Measurements from ENCODE around the gene CHPF2. TPM values are rescaled to one million over a fixed set of nuclear protein-coding genes. Genes with fewer than 3 reads are reported as not detected.

CHPF2 gene, protein sequence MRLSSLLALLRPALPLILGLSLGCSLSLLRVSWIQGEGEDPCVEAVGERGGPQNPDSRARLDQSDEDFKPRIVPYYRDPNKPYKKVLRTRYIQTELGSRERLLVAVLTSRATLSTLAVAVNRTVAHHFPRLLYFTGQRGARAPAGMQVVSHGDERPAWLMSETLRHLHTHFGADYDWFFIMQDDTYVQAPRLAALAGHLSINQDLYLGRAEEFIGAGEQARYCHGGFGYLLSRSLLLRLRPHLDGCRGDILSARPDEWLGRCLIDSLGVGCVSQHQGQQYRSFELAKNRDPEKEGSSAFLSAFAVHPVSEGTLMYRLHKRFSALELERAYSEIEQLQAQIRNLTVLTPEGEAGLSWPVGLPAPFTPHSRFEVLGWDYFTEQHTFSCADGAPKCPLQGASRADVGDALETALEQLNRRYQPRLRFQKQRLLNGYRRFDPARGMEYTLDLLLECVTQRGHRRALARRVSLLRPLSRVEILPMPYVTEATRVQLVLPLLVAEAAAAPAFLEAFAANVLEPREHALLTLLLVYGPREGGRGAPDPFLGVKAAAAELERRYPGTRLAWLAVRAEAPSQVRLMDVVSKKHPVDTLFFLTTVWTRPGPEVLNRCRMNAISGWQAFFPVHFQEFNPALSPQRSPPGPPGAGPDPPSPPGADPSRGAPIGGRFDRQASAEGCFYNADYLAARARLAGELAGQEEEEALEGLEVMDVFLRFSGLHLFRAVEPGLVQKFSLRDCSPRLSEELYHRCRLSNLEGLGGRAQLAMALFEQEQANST
- polyA plus RNA-seq (ENCODE audit: low read depth in 6 of 6), result 10 to 100 TPM; 20.4 to 43.9 (median 25.2) TPM

DNA sequence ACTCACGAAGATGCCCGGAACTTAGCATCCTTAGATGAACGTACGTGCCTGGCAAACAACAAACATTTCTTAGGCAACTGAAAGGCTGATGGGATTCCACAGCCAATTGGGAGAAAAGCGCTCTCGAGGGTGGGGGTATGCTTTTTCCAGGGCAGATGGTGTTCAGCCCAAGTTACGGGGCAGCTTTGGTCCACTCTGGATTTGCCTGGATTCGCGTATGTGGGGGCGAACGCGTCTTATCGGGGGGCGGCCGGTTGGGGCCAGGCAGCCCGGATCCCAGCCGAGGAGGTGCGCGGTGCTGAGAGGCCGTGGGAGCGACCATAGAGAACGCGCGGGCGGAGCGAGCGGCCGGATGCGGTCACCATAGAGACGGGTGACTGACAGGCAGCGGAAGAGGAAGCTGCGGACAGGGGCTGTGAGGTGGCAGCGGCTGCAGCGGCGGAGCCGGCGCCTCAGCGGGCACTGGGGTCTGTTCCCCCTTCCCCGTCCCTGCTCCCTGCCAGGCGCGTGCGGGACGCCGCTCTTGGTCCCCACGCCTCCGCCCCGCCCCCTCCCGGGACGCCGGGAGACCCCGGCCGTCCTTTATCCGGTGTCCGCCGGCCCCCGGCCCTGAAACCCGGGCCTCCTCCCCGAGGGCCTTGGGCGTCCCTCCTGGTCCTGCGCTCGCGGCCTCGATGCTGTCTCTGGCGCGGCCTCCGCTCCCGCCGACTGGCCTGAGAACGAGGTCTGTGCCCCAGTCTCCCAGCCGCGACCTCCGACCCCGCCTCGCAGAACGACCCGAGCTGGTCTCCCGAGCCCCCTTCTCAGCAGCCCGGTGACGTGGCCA, at the start of gene CHPF2:
TSS of gene CHPF2 (plus strand) at position 393 of the 826 bp plus-strand sequence. CDS start 1,529 bp downstream, outside the sequence.
- Mint-ChIP-seq H3K4me3 (peak within 1 kb of the TSS; percentile 96 to 99 (median 98)), H3K9me3 (no peaks in the 10 kb centered on the region), H3K27me3 (no peaks in the 10 kb centered on the region), H3K36me3 (peaks cover under 1 to 8% of the 10 kb centered on the region in 2 donors), H3K27ac (peak within 1 kb of the TSS; percentile 95 to 99 (median 98)), H3K4me1 (peaks cover 20 to 50% (median 38%) of the 10 kb centered on the region in 3 donors)
- DNase-seq (peak; percentile 91), ATAC-seq (ENCODE audit: low read depth in 2 of 2) (peak; percentile 97 to 98)

DNA sequence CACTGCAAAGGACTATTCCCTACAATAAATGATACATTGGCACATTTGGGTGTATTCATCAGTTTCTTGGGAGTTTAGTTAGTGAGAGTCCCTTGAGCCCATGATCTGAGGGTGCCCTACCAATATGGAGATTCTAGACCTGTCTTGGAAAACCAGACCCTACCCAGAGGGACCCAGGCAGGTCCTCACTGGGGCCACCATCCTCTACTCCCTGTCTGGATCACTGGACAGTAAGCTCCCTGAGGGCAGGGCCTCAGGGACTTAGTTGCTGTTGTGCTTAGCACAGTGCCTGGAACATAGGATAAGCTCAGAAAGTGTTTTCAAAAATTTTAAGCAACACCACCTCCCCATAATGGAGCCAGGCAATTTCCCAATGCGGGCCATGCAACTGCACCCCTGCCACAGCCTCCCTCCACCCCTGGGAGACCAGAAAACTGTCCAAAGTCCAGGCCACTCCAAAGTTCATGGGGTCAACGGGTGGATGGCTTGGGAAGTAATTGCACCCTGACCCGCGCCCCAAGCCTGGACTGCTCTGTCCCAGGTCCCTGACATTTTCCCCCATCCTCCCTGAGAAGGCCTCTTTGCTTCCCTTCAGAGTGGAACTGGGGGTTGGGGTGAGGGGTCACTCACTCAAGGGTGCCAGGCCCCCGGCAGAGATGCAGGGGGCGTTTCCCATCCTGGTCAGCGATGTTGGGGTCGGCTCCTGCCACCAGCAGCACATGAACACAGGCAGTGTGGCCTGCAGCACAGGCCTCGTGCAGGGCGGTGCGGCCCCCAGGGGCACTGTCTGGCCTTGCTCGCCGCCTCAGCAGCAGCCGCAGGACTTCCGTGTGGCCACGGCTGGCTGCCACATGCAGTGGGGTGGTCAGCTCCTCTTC, 46.3 kb upstream of the CHPF2 start:
- Mint-ChIP-seq H3K9me3 (peaks cover 0 to 1% (median 0%) of the 10 kb centered on the region in 7 donors), H3K4me1 (peaks cover 0 to 7% (median 6%) of the 10 kb centered on the region in 3 donors), H3K4me3 (peak overlapping the region in 1 of 8 donors; percentile 33), H3K27ac (no peak overlapping the region), H3K36me3 (no peaks in the 10 kb centered on the region), H3K27me3 (peaks cover 32 to 54% (median 51%) of the 10 kb centered on the region in 3 donors)
- ATAC-seq (ENCODE audit: low read depth in 2 of 2), result no peak
- no peak for DNase-seq

DNA sequence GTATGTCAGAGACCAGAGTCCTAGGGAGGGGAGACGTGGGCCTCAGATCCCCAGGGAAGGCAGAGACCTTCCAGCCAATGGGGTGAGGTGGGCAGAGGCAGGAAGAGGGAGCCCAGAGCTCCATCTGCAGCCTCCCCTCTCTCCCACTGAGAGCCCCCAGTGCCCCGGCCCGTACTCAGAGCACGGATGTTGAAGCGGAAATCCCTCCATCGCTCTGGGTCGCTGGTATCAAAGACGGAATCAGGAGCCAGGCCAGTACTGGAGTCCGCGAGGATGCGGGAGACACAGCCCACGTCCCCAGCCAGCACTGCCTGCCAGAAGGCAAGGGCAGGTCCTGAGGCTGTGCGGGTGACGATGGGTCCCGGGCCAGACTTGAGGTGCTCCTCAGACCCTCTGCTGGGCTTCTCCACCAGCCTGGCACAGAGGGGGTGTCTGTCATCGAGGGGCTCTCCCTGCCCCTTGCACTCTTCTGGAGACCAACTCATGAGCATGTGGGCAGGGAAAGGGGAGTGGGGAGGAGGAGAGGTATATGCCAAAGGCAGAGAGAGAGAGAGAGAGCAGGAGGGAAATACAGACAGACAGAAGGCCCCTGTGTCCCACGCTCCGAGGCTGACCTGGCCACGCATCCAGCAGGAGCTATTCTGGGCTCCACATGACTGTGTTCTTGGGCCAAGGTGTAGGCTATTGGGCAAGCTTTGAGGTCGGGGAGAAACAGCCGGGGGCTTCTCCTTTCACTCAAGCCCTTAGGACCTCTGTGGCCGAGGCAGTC, 45.5 kb upstream of the CHPF2 start, which contains the start of gene ASB10:
TSS of gene ASB10 (minus strand) at position 611 of the 769 bp plus-strand sequence. CDS start at position 491, 120 bp downstream.
- Mint-ChIP-seq H3K4me1 (peaks cover 0 to 7% (median 6%) of the 10 kb centered on the region in 3 donors), H3K9me3 (peaks cover 0 to 1% (median 0%) of the 10 kb centered on the region in 7 donors), H3K4me3 (peak within 1 kb of the TSS in 2 of 8 donors; percentile 33 to 41), H3K36me3 (no peaks in the 10 kb centered on the region), H3K27me3 (peaks cover 32 to 56% (median 55%) of the 10 kb centered on the region in 3 donors), H3K27ac (peak within 1 kb of the TSS in 1 of 6 donors; percentile 56)
- no peak for ATAC-seq (ENCODE audit: low read depth in 2 of 2)
- DNase-seq, result no peak

DNA sequence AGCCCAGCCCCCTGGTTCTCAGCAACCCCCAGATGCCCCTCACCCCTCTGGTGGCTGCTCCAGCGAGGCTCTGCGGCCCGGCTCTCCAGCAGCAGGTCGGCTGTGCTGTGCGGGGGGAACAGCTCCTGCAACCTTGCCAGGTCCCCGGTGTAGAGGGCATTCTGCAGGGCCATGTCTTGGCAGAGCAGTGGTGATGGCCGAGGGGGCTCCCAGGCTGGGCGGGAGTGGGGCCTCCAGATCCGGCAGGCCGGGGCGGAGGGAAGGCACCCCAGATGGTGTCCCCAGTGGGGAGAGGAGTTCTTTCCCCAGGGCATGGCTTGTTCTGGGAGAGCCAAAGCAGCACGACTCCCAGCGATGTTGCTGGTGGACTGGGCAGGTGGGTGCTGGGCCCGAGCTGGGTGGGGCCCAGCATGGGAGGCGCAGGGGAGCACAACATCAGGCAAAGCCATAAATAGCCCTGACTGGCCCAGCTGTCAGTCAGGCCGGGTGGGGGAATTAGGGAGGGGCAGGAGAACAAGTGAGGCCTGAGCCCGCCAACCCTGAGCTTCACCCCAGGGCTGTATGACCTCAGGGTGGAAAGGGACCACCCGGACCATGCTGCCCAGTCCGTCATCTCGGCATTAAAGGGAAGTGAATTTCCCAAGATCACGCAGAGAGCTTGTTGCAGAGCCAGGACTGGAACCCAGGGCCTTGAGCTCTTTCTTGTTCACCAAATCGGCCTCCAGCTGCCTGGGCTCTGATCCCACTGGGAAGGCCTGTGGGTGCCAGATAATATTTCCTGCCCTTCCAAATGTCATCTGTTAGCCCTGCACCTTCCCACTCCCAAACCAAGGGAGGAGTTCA, 44.7 kb upstream of the CHPF2 start:
- Mint-ChIP-seq H3K9me3 (peaks cover 0 to 1% (median 0%) of the 10 kb centered on the region in 7 donors), H3K27me3 (peaks cover 30 to 51% (median 49%) of the 10 kb centered on the region in 3 donors), H3K36me3 (no peaks in the 10 kb centered on the region), H3K27ac (no peak overlapping the region), H3K4me1 (peaks cover 0 to 7% (median 6%) of the 10 kb centered on the region in 3 donors), H3K4me3 (peak overlapping the region in 1 of 8 donors; percentile 41)
- ATAC-seq (ENCODE audit: low read depth in 2 of 2), result no peak
- DNase-seq, result no peak

DNA sequence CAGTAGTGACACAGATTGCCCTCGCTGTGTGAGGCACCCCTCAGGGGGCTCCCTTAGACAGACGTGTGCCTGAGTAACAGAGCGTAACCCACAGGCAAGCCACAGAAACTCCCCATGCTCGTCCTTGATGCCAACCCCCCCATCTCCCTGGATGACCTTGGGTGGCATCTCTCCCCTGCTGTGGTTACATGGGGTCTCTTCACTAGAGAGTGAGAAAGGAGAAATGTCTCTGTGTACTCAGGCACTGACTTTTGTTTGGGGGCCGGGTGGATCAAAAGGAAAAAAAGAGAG, 44.1 kb upstream of the CHPF2 start:
- H3K36me3 Mint-ChIP-seq, result no peaks in the 10 kb centered on the region

DNA sequence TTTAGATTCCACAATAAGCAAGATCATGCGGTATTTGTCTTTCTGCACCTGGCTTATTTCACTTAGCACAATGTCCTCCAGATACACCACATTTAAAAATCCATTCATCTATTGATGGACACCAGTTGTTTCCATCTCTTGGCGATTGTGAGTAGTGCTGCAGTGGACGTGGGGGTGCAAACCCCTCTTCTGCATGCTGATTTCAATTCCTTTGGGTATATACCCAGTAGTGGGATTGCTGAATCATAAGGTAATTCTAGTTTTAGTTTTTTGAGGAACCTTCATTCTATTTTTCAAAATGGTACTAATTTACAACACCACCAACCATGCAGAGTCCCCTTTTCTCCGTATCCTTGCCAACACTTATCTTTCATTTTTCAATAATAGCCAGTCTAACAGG, 43.2 kb upstream of the CHPF2 start:
- no peak for DNase-seq
- Mint-ChIP-seq H3K36me3 (no peaks in the 10 kb centered on the region), H3K9me3 (peaks cover 0 to 1% (median 0%) of the 10 kb centered on the region in 7 donors), H3K27me3 (peaks cover 26 to 61% (median 57%) of the 10 kb centered on the region in 3 donors), H3K4me3 (no peak overlapping the region), H3K4me1 (peaks cover 0 to 7% (median 6%) of the 10 kb centered on the region in 3 donors), H3K27ac (peak overlapping the region in 1 of 6 donors; percentile 66)
- no peak for ATAC-seq (ENCODE audit: low read depth in 2 of 2)

More for the DNA sequence above, 44.1 kb upstream of the CHPF2 start:
- Mint-ChIP-seq H3K4me3 (peak overlapping the region in 1 of 8 donors; percentile 41), H3K4me1 (peaks cover 0 to 7% (median 6%) of the 10 kb centered on the region in 3 donors), H3K27ac (peak overlapping the region in 1 of 6 donors; percentile 44), H3K9me3 (peaks cover 0 to 1% (median 0%) of the 10 kb centered on the region in 7 donors), H3K27me3 (peaks cover 26 to 57% (median 53%) of the 10 kb centered on the region in 3 donors)
- DNase-seq (no peak), ATAC-seq (ENCODE audit: low read depth in 2 of 2) (peak; percentile 33 to 38)

DNA sequence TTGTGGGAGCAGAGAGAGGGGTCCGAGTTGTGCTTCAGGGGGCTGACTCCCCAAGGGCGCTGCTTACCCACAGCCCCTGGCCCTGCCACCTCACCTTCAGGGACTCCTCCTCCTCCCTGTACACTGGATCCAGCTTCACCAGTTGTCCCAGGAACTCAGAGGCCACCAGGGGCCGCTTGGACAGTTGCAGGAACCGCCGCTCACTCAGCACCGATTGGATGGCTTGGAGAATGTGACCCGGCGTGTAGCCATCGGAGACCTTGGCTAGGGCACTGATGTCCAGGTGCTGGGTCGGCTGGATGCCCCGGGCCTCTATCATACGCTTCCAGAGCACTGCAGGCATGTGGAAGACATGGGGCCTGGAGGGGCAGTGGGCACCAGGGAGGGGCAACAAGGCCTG, 40.7 kb upstream of the CHPF2 start:
- DNase-seq (no peak), ATAC-seq (ENCODE audit: low read depth in 2 of 2) (no peak)
- no peaks in the 10 kb centered on the region for H3K36me3 Mint-ChIP-seq
- H3K9me3 Mint-ChIP-seq, result no peaks in the 10 kb centered on the region
- no peak overlapping the region for H3K27ac Mint-ChIP-seq
- no peak overlapping the region for H3K4me3 Mint-ChIP-seq
- peaks cover 31 to 64% (median 54%) of the 10 kb centered on the region in 3 donors for H3K27me3 Mint-ChIP-seq
- H3K4me1 Mint-ChIP-seq, result peaks cover 0 to 7% (median 6%) of the 10 kb centered on the region in 3 donors

DNA sequence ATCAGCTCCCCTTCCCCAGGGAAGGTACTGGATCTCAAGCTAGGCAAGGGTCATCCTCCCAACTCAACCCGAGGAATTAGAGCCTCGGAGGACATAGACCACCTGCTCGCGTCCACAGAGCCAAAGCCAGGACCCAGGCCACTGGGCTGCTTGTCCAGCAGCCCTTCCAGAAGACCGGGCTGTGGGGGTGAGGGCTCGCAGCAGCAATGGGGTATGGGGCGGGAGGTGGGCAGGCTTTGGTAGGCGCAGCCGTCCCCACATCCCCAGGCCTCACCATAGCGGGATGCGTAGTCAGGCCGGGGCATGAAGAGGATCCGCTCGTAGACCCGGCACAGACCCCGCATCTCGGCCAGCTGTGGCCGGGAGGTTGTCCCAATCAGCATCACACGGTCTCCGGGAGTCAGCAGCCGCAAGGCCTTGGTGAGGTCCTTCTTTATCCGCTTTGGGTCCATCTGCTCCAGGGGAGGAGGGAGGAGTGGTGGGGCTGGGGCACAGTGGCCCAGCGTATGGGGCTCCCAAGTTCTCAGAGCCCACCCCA, 40.2 kb upstream of the CHPF2 start:
- DNase-seq, result no peak
- Mint-ChIP-seq H3K4me3 (no peak overlapping the region), H3K36me3 (no peaks in the 10 kb centered on the region), H3K4me1 (peaks cover 0 to 5% (median 4%) of the 10 kb centered on the region in 3 donors), H3K27me3 (peaks cover 31 to 59% (median 49%) of the 10 kb centered on the region in 3 donors), H3K27ac (no peak overlapping the region), H3K9me3 (no peaks in the 10 kb centered on the region)
- ATAC-seq (ENCODE audit: low read depth in 2 of 2), result no peak

DNA sequence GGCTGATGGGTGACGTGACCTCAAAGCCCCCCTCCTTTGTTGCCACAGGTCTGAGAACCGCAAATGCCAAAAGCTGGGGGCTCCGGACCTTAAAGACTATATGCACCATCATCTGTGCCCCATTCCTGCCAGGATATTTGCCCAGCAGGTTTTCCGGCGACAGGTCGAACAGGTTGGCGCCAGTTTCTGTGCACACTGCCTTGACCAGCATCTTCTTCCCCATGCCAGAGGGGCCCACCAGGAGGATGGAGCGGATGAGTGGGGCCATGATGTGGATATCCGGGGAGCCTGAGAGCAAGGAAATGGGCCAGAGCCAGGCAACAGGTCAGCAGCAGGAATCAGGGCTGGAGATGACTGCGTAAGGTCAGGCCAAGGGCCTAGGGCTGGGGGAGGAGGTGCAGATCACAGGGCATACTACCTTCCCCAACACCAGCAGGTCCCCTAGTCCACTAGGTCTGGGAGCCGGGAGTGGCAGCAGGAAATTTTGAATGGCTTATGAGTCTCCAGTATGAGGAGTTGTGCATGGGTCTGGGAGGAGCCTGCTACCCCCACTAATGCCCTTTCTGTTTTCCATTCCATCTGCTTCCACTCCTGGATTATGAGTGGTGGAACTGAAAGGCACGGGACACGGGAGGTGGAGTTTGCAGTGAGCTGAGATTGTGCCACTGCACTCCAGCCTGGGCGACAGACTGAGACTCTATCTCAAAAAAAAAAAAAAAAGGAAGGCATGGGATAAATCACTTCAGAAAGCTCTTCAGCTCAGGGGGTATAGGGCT, 38.9 kb upstream of the CHPF2 start:
- DNase-seq, result no peak
- no peak overlapping the region for H3K4me3 Mint-ChIP-seq
- ATAC-seq (ENCODE audit: low read depth in 2 of 2), result no peak
- peaks cover 0 to under 1% (median 0%) of the 10 kb centered on the region in 3 donors for H3K4me1 Mint-ChIP-seq
- no peak overlapping the region for H3K27ac Mint-ChIP-seq
- H3K27me3 Mint-ChIP-seq, result peaks cover 31 to 49% (median 42%) of the 10 kb centered on the region in 3 donors
- no peaks in the 10 kb centered on the region for H3K36me3 Mint-ChIP-seq
- no peaks in the 10 kb centered on the region for H3K9me3 Mint-ChIP-seq

DNA sequence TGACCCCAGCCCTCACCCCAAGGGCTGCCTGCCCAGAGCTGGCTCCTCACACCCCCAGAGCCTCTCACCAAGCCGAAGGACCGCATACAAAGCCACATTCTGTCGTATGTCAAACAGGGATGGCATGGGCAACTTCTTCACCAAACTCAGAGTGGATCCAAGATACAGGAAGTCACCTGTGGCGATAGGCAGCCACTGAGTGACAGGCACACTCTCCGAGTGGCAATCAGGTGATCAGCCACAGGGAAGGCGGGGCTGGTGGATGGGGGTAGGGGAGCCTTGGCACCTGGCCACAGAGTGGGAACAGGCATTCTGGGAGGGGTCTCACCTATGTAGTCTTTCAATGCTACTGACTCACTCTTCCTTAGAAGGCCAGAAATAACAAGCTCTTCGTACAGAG, 38.1 kb upstream of the CHPF2 start:
- DNase-seq (no peak), ATAC-seq (ENCODE audit: low read depth in 2 of 2) (no peak)
- Mint-ChIP-seq H3K36me3 (no peaks in the 10 kb centered on the region), H3K27me3 (peaks cover 25 to 41% (median 35%) of the 10 kb centered on the region in 3 donors), H3K4me1 (no peaks in the 10 kb centered on the region), H3K27ac (no peak overlapping the region), H3K9me3 (no peaks in the 10 kb centered on the region), H3K4me3 (no peak overlapping the region)

Measured in naive B cell (primary cell).